SK-N-MC (cell line): ENCODE results near the gene PCDH15.

Experiments
- EZH2 ChIP-seq: fragments of 200-600 bp; sonication (generic); IDR thresholded peaks from one replicate; pipeline ENCODE4 v1.6.1; 2017; ENCODE audit warnings: antibody characterized with exemption
- FOXP2 ChIP-seq: optimal IDR thresholded peaks from 2 replicates; pipeline ENCODE3; 2011; ENCODE audit warnings: mild to moderate bottlenecking, moderate library complexity; ENCODE audit not compliant: insufficient read depth; ENCODE audit errors: extremely low read length, control extremely low read depth
- POLR2AphosphoS5 ChIP-seq: IDR thresholded peaks from 2 replicates; pipeline ENCODE4 v1.6.1; 2012; ENCODE audit warnings: mild to moderate bottlenecking, low read depth, low read length, borderline replicate concordance

DNA sequence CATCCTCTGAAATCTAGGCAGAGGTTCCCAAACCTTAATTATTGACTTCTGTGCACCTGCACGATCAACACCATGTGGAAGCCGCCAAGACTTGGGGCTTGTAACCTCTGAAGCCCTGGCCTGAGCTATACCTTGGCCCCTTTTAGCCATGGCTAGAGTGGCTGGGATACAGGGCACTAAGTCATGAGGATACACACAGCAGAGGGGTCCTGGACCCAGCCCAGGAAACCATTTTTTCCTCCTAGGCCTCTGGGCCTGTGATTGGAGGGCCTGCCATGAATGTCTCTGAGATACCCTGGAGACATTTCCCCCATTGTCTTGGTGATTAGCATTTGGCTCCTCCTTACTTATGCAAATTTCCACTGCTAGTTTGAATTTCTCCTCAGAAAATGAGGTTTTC is 743.7 kb downstream of the PCDH15 start:
- TF ChIP-seq EZH2 (no peak), POLR2AphosphoS5 (no peak), FOXP2 (no peak)
